Neural cell (in vitro differentiated cells): ENCODE data around the gene RTN4R.

Source experiments
- EP300 ChIP-seq: fragments of 450-650 bp; conservative IDR thresholded peaks from 2 replicates; pipeline ENCODE4 v1.6.1; 2014; ENCODE audit warnings: antibody characterized with exemption, mild to moderate bottlenecking, moderate library complexity; ENCODE audit not compliant: poor library complexity, severe bottlenecking
- EZH2 ChIP-seq: fragments of 200-600, 300-800 bp; shearing (Covaris generic), sonication (generic); IDR thresholded peaks from 2 replicates; pipeline ENCODE4 v1.6.1; 2014; ENCODE audit warnings: antibody characterized with exemption, low read length, borderline replicate concordance, mild to moderate bottlenecking; ENCODE audit not compliant: insufficient read depth, poor library complexity, severe bottlenecking
- MXI1 ChIP-seq: fragments of 450-650 bp; conservative IDR thresholded peaks from 2 replicates; pipeline ENCODE4 v1.6.1; 2014; ENCODE audit warnings: antibody characterized with exemption, mild to moderate bottlenecking; ENCODE audit not compliant: poor library complexity, severe bottlenecking
- POLR2AphosphoS5 ChIP-seq: IDR thresholded peaks from 2 replicates; pipeline ENCODE4 v1.6.1; 2012
- SMC3 ChIP-seq: fragments of 450-650 bp; conservative IDR thresholded peaks from 2 replicates; pipeline ENCODE4 v1.6.1; 2014; ENCODE audit warnings: antibody characterized with exemption, mild to moderate bottlenecking, moderate library complexity; ENCODE audit not compliant: poor library complexity
- TAF1 ChIP-seq: IDR thresholded peaks from 2 replicates; pipeline ENCODE4 v1.6.1; 2012; ENCODE audit warnings: low read depth
- TF ChIP-seq, protein P1 (sequence below): fragments of 450-650 bp; IDR thresholded peaks from 2 replicates; pipeline ENCODE4 v1.5.1; 2014; ENCODE audit warnings: antibody characterized with exemption, mild to moderate bottlenecking, moderate library complexity; ENCODE audit not compliant: poor library complexity, severe bottlenecking
- TF ChIP-seq, protein P2 (sequence below): IDR thresholded peaks from 2 replicates; pipeline ENCODE4 v1.6.1; 2012; ENCODE audit warnings: borderline replicate concordance

DNA sequence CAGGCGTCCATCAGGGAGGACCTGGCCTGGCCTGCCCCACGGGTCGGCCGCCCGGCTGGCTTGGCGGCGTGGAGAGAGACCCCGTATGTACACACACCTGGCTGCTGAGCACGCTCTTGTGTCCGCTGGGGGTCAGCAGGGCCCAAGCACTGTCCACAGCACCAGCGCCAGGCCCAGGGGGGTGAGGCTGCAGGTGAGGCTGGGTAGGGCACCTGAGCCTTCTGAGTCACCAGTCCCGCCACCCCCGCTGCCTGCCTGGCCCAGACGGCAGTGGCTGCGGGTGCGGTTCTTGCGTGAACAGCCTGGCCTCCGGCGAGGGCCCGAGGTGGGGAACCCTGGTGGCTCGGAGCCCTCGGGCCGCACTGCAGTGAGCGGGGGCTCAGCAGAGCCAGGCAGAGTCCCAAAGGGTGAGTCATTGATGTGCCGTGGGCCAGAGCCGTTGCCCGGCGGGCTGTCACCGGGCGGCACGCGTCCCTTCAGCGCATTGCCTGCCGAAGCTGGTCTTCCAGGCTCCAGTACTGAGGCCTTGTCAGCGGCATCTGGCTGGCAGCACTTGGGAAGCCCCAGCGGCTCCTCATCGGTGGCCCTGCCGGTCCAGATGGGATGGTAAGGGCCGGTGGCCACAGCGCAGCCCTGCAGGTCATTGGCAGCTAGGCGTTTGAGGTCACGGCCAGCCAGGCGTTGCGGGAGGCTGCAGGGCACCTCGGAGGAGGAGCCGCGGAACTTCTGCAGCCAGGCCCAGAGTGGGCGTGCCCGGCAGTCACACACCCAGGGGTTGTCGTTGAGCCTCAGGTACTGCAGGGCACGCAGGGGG, 26.3 kb downstream of the RTN4R start:
- TF ChIP-seq EZH2 (no peak), TAF1 (no peak), POLR2AphosphoS5 (no peak), EP300 (no peak), MXI1 (no peak), SMC3 (no peak)
- TF ChIP-seq, protein P1, sequence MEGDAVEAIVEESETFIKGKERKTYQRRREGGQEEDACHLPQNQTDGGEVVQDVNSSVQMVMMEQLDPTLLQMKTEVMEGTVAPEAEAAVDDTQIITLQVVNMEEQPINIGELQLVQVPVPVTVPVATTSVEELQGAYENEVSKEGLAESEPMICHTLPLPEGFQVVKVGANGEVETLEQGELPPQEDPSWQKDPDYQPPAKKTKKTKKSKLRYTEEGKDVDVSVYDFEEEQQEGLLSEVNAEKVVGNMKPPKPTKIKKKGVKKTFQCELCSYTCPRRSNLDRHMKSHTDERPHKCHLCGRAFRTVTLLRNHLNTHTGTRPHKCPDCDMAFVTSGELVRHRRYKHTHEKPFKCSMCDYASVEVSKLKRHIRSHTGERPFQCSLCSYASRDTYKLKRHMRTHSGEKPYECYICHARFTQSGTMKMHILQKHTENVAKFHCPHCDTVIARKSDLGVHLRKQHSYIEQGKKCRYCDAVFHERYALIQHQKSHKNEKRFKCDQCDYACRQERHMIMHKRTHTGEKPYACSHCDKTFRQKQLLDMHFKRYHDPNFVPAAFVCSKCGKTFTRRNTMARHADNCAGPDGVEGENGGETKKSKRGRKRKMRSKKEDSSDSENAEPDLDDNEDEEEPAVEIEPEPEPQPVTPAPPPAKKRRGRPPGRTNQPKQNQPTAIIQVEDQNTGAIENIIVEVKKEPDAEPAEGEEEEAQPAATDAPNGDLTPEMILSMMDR: no peak
- TF ChIP-seq, protein P2, sequence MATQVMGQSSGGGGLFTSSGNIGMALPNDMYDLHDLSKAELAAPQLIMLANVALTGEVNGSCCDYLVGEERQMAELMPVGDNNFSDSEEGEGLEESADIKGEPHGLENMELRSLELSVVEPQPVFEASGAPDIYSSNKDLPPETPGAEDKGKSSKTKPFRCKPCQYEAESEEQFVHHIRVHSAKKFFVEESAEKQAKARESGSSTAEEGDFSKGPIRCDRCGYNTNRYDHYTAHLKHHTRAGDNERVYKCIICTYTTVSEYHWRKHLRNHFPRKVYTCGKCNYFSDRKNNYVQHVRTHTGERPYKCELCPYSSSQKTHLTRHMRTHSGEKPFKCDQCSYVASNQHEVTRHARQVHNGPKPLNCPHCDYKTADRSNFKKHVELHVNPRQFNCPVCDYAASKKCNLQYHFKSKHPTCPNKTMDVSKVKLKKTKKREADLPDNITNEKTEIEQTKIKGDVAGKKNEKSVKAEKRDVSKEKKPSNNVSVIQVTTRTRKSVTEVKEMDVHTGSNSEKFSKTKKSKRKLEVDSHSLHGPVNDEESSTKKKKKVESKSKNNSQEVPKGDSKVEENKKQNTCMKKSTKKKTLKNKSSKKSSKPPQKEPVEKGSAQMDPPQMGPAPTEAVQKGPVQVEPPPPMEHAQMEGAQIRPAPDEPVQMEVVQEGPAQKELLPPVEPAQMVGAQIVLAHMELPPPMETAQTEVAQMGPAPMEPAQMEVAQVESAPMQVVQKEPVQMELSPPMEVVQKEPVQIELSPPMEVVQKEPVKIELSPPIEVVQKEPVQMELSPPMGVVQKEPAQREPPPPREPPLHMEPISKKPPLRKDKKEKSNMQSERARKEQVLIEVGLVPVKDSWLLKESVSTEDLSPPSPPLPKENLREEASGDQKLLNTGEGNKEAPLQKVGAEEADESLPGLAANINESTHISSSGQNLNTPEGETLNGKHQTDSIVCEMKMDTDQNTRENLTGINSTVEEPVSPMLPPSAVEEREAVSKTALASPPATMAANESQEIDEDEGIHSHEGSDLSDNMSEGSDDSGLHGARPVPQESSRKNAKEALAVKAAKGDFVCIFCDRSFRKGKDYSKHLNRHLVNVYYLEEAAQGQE: no peak
